T-helper 2 cell (primary cell): ENCODE measurements around the gene CDKN3.
"Not testable (repeated sequence)": the region's sequence is repeated elsewhere in the genome, so short reads cannot be mapped to it uniquely, and the experiment has no call there.

Experiments used
- DNase-seq, 5 experiments: peaks; one replicate each; pipeline versions ENCODE4 v3.0.0 to v3.0.0-alpha.2; 2012 to 2022

The CDKN3 gene

GRCh38 chr14:54370323-54371198 is 26.2 kb upstream of the CDKN3 start:
- DNase-seq = no peak

GRCh38 chr14:54374117-54374884 is 22.5 kb upstream of the CDKN3 start:
- DNase-seq = no peak

GRCh38 chr14:54377501-54377900 is 19.3 kb upstream of the CDKN3 start:
- DNase-seq = no peak

DNA sequence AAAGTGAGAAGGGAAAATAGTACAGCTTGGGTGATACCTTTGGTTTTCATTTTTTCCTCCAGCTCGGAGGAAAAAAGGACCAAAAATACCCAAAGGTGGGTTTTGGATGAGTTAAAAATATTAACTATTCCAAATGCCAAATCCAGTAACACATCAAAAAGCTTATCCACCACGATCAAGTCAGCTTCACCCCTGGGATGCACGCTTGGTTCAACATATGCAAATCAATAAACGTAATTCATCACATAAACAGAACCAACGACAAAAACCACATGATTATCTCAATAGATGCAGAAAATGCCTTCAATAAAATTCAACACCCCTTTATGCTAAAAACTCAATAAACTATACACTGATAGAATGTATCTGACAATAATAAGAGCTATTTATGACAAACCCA is 17.9 kb upstream of the CDKN3 start:
- not testable (repeated sequence) for DNase-seq

DNA sequence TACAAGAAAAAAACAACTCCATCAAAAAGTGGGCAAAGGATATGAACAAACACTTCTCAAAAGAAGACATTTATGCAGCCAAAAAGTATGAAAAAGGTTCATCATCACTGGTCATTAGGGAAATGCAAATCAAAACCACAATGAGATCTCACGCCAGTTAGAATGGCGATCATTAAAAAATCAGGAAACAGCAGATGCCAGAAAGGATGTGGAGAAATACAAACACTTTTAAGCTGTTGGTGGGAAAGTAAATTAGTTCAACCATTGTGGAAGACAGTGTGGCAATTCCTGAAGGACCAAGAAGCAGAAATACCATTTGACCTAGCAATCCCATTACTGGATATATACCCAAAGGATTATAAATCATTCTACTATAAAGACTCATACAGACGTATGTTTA is 16.2 kb upstream of the CDKN3 start:
- not testable (repeated sequence) for DNase-seq

GRCh38 chr14:54381821-54382220 is 15.0 kb upstream of the CDKN3 start:
- no peak for DNase-seq

GRCh38 chr14:54383835-54384234 is 13.0 kb upstream of the CDKN3 start:
- no peak for DNase-seq

- no peak for DNase-seq
These were observed 11.3 kb upstream of the CDKN3 start for GRCh38 chr14:54385556-54385955.

DNA sequence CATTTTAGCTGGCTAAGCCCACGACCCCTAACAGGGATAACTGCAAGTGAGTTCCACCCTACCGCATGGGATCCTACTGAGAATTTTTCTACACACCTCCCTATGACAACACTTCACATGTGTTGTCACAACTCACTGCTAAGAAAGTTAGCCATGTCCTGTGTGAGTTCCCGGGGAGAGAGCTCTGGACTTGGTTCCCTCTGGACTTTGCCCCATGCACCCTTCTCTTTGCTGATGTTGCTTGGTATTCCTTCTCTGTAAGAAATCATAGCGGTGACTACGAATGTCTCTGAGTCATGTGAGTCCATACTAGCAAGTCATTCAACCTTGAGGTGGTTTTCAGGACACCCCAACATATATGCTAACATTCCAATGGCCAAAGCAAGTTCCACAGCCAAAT is 9.5 kb upstream of the CDKN3 start:
- DNase-seq = no peak

- no peak for DNase-seq
These were observed 4.5 kb upstream of the CDKN3 start for GRCh38 chr14:54392131-54392859.

DNA sequence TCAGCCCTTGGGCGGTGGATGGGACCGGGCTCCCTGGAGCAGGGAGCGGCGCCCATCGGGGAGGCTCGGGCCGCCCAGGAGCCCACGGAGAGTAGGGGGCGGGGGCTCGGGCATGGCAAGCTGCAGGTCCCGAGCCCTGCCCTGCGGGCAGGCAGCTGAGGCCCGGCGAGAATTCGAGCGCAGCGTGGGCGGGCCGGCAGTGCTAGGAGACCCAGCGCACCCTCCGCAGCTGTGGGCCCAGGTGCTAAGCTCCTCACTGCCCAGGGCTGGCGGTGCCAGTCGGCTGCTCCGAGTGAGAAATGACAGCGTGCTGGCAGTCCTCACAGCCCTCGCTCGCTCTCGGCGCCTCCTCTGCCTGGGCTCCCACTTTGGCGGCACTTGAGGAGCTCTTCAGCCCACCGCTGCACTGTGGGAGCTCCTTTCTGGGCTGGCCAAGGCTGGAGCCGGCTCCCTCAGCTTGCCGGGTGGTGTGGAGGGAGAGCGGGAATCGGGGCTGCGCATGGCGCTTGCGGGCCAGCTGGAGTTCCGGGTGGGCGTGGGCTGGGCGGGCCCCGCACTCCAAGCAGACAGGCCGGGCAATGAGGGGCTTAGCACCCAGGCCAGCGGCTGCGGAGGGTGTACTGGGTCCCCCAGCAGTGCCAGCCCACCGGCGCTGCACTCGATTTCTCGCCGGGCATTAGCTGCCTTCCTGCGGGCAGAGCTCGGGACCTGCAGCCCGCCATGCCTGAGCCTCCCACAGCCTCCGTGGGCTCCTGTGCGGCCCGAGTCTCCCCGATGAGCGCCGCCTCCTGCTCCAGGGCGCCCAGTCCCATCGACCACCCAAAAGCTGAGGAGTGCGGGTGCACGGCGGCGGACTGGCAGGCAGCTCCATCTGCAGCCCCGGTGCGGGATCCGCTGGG is 3.6 kb upstream of the CDKN3 start:
- DNase-seq = not testable (repeated sequence)

- no peak for DNase-seq
These were observed 2.2 kb upstream of the CDKN3 start for GRCh38 chr14:54394596-54394995.

DNA sequence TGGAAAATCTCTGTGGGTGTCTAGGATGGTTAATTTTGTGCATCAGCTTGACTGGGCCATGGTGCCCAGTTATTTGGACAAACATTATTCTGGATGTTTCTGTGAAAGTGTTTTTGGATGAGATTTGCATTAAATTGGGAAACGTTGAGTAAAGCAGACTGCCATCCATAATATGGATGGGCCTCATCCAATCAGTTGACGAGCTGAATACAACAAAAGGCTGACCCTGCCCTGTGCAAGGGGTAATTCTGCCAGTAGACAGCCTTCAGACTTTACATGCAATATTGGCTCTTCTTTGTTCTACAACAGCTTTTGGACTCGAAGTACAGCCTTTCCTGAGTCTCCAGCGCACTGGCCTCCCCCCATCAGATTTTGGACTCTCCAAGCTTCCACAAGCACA is 1.5 kb upstream of the CDKN3 start:
- DNase-seq = no peak

- DNase-seq = no peak
These were observed 1.1 kb upstream of the CDKN3 start for GRCh38 chr14:54395716-54396115.

DNA sequence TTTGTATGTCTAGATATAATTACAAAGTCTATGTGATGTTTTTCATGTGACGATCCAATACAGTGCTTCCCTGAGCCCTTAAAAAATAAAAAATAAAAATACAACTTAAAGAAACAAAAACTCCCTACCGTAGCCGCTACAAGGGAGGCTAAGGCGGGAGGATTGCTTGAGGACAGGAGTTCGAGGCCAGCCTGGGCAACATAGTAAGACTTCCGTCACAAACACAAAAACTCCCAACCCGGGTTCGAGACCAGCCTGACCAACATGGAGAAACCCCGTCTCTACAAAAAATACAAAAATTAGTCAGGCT is 669 bp upstream of the CDKN3 start:
- DNase-seq = no peak

- no peak for DNase-seq
These were observed 2.8 kb downstream of the CDKN3 start for GRCh38 chr14:54399560-54399959.

- not testable (repeated sequence) for DNase-seq
These were observed 6.7 kb downstream of the CDKN3 start for GRCh38 chr14:54403401-54404005.

DNA sequence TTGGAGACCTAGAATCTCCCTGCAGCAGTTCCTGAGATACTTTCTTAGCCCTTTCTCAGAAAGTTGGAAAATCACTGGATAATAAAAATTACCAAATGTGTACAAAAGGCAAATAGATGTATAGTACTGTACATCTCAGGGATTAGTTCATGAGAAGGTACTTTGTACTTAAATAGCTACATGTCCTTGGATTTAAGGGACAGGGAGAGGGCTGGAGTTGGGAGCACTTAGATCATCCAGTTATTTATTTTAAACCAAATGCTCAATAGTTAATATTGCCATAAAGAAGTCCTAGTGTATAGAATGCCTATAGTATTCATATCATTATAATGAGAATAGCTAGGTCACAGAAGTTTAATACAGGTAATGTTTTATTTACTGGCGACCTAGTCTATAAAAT is 13.4 kb downstream of the CDKN3 start:
- no peak for DNase-seq

DNA sequence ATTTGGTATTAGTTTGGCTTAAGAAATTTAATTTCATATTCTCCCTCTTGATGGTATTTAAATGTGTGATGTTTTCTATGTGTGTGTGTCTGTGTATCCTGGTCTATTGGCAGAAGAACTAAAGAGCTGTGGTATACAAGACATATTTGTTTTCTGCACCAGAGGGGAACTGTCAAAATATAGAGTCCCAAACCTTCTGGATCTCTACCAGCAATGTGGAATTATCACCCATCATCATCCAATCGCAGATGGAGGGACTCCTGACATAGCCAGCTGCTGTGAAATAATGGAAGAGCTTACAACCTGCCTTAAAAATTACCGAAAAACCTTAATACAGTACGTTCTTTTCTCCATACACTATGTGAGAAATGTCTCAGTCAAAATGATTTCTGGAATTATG is 14.6 kb downstream of the CDKN3 start:
- DNase-seq = no peak

GRCh38 chr14:54420478-54421142 is 23.8 kb downstream of the CDKN3 start:
- DNase-seq = peak in 1 of 5 experiments; percentile 39

DNA sequence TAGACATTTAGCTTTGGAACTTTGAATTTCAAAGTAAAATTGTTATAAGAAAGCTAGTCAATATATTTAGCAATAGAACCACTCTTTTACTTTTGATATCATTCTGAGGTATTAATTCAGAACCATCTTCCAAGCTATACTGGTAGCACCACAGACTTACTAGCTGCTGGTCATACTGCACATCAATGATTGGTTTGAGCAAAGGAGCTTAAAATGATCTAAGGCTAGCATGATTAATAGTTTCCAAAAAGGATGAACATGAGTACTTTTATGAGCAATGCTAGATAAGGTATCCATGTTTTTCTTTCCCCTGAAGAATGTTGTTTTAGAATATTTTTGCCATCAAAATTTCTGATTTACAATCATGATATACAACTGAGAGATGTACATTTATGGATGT is 27.2 kb downstream of the CDKN3 start:
- no peak for DNase-seq
